Measurements from ENCODE around the gene DLG2.

DLG2 gene

GRCh38 chr11:83569134-83569805 is 2057.9 kb downstream of the DLG2 start:
- H3K4me3 ChIP-seq (ENCODE audit: low read depth, low read length) = no peak overlapping the region
- no peak for TF ChIP-seq CTCF (conservative IDR thresholded peaks at IDR 0.05; ENCODE audit: low read depth, low read length)
- DNase-seq (ENCODE audit: low read depth) = no peak

GRCh38 chr11:83568516-83568915 is 2058.6 kb downstream of the DLG2 start:
- DNase-seq (ENCODE audit: low read depth) = no peak
- no peak for TF ChIP-seq CTCF (conservative IDR thresholded peaks at IDR 0.05; ENCODE audit: low read depth, low read length)
- no peak overlapping the region for H3K4me3 ChIP-seq (ENCODE audit: low read depth, low read length)

GRCh38 chr11:83566950-83567349 is 2060.2 kb downstream of the DLG2 start:
- H3K4me3 ChIP-seq (ENCODE audit: low read depth, low read length) = no peak overlapping the region
- peak; percentile 43 for DNase-seq (ENCODE audit: low read depth)
- no peak for TF ChIP-seq CTCF (conservative IDR thresholded peaks at IDR 0.05; ENCODE audit: low read depth, low read length)

GRCh38 chr11:83564870-83565269 is 2062.3 kb downstream of the DLG2 start:
- TF ChIP-seq CTCF (conservative IDR thresholded peaks at IDR 0.05; ENCODE audit: low read depth, low read length) = no peak
- H3K4me3 ChIP-seq (ENCODE audit: low read depth, low read length) = no peak overlapping the region
- no peak for DNase-seq (ENCODE audit: low read depth)

GRCh38 chr11:83558281-83558680 is 2068.9 kb downstream of the DLG2 start:
- no peak for TF ChIP-seq CTCF (conservative IDR thresholded peaks at IDR 0.05; ENCODE audit: low read depth, low read length)
- no peak overlapping the region for H3K4me3 ChIP-seq (ENCODE audit: low read depth, low read length)
- DNase-seq (ENCODE audit: low read depth) = no peak

- no peak for TF ChIP-seq CTCF (conservative IDR thresholded peaks at IDR 0.05; ENCODE audit: low read depth, low read length)
- H3K4me3 ChIP-seq (ENCODE audit: low read depth, low read length) = no peak overlapping the region
- DNase-seq (ENCODE audit: low read depth) = no peak
Observed at GRCh38 chr11:83557653-83558052, 2069.5 kb downstream of the DLG2 start.

GRCh38 chr11:83554876-83555275 is 2072.3 kb downstream of the DLG2 start:
- no peak for DNase-seq (ENCODE audit: low read depth)
- no peak for TF ChIP-seq CTCF (conservative IDR thresholded peaks at IDR 0.05; ENCODE audit: low read depth, low read length)
- no peak overlapping the region for H3K4me3 ChIP-seq (ENCODE audit: low read depth, low read length)

All from choroid plexus epithelial cell (primary cell).